Tibial artery (tissue), 4 donors: ENCODE data around the gene SLC5A6.

Experiments used
- DNase-seq, 2 donors: peaks; one replicate each; pipeline ENCODE4 v3.0.0-alpha.2; 2019
- H3K27ac ChIP-seq, 2 donors: fragments of 200-600 bp; sonication (generic) in 1 of 2; 1 replicate in 1 of 2; 2 replicates in 1 of 2; pipeline ENCODE4 v1.5.1; 2018 to 2019; ENCODE audit warnings: mild to moderate bottlenecking in 1 of 2
- H3K27me3 ChIP-seq, 2 donors: fragments of 200-600 bp; sonication (generic) in 1 of 2; one replicate each; pipeline versions ENCODE4 v1.5.1 to v1.6.0; 2016 to 2019
- H3K36me3 ChIP-seq, 3 donors: fragments of 200-600 bp; sonication (generic) in 2 of 3; one replicate each; pipeline ENCODE4 v1.5.1; 2016 to 2019; ENCODE audit warnings: mild to moderate bottlenecking in 2 of 3
- H3K4me1 ChIP-seq, 4 donors: fragments of 200-600 bp; sonication (generic) in 2 of 4; 1 replicate in 3 of 4; 2 replicates in 1 of 4; pipeline ENCODE4 v1.5.1; 2016 to 2019
- H3K4me3 ChIP-seq, 2 donors: fragments of 200-600 bp; sonication (generic) in 1 of 2; 1 replicate in 1 of 2; 2 replicates in 1 of 2; pipeline ENCODE4 v1.5.1; 2018 to 2019; ENCODE audit warnings: mild to moderate bottlenecking in 2 of 2
- H3K9me3 ChIP-seq, 3 donors: fragments of 200-600 bp; sonication (generic) in 1 of 3; one replicate each; pipeline ENCODE4 v1.5.1; 2016 to 2019
- CTCF ChIP-seq, 2 experiments: fragments of 200-600 bp in 1 of 2; fragments of 450-650 bp in 1 of 2; IDR thresholded peaks; one replicate each; pipeline ENCODE4 v1.5.1; 2017 to 2019; ENCODE audit warnings: antibody characterized with exemption in 2 of 2, mild to moderate bottlenecking in 1 of 2, moderate library complexity in 1 of 2
- intact Hi-C: fragments of 100-400 bp; cut with DNase I; formaldehyde crosslinking; loops from one replicate; pipeline ENCODE4 v1.15.0; 2023; ENCODE audit warnings: low total_unique reads

The SLC5A6 gene

GRCh38 chr2:27162151-27163121, 49.6 kb downstream of the SLC5A6 start:
- H3K9me3 ChIP-seq: no peaks in the 10 kb centered on the region
- H3K4me1 ChIP-seq: no peaks in the 10 kb centered on the region
- no peak for TF ChIP-seq CTCF (IDR thresholded peaks at IDR 0.05)
- peaks cover 0 to 4% of the 10 kb centered on the region in 2 donors for H3K27me3 ChIP-seq
- H3K27ac ChIP-seq: no peak overlapping the region
- no peaks in the 10 kb centered on the region for H3K36me3 ChIP-seq
- no peak overlapping the region for H3K4me3 ChIP-seq
- peak in 1 of 2 donors; percentile 19 for DNase-seq
- intact Hi-C loops: no loop called here

- no peaks in the 10 kb centered on the region for H3K9me3 ChIP-seq
- peak in 1 of 2 donors; percentile 4 for DNase-seq
- no peaks in the 10 kb centered on the region for H3K36me3 ChIP-seq
- H3K4me3 ChIP-seq: no peak overlapping the region
- peaks cover 0 to 7% of the 10 kb centered on the region in 2 donors for H3K27me3 ChIP-seq
- no peak for TF ChIP-seq CTCF (IDR thresholded peaks at IDR 0.05)
- no peaks in the 10 kb centered on the region for H3K4me1 ChIP-seq
- no peak overlapping the region for H3K27ac ChIP-seq
- intact Hi-C loops: no loop called here
Observed at GRCh38 chr2:27160191-27160590, 51.9 kb downstream of the SLC5A6 start.

- Histone ChIP-seq H3K4me1 (no peaks in the 10 kb centered on the region), H3K27me3 (peaks cover 0 to 7% of the 10 kb centered on the region in 2 donors), H3K27ac (no peak overlapping the region), H3K36me3 (no peaks in the 10 kb centered on the region), H3K4me3 (no peak overlapping the region), H3K9me3 (no peaks in the 10 kb centered on the region)
- TF ChIP-seq CTCF (IDR thresholded peaks at IDR 0.05): no peak
- DNase-seq: peak in 1 of 2 donors; percentile 12
- intact Hi-C loops: no loop called here
Observed at GRCh38 chr2:27159271-27159670, 52.8 kb downstream of the SLC5A6 start.

- DNase-seq: peak in 1 of 2 donors; percentile 45
- intact Hi-C loops: no loop called here
- H3K9me3 ChIP-seq: no peaks in the 10 kb centered on the region
- no peaks in the 10 kb centered on the region for H3K36me3 ChIP-seq
- TF ChIP-seq CTCF (IDR thresholded peaks at IDR 0.05): no peak
- H3K4me1 ChIP-seq: no peaks in the 10 kb centered on the region
- H3K27ac ChIP-seq: no peak overlapping the region
- no peak overlapping the region for H3K4me3 ChIP-seq
- peaks cover 0 to 7% of the 10 kb centered on the region in 2 donors for H3K27me3 ChIP-seq
Observed at GRCh38 chr2:27158468-27158867, 53.6 kb downstream of the SLC5A6 start.

- H3K4me3 ChIP-seq: no peak overlapping the region
- no peak for TF ChIP-seq CTCF (IDR thresholded peaks at IDR 0.05)
- peaks cover 0 to 13% of the 10 kb centered on the region in 2 donors for H3K27me3 ChIP-seq
- intact Hi-C loops: no loop called here
- H3K36me3 ChIP-seq: no peaks in the 10 kb centered on the region
- no peaks in the 10 kb centered on the region for H3K9me3 ChIP-seq
- peak in 1 of 2 donors; percentile 60 for DNase-seq
- no peaks in the 10 kb centered on the region for H3K4me1 ChIP-seq
- no peak overlapping the region for H3K27ac ChIP-seq
Observed at GRCh38 chr2:27155069-27155520, 57.0 kb downstream of the SLC5A6 start.
